ENCODE results near the gene NT5C.

- TF ChIP-seq CTCF (IDR thresholded peaks at IDR 0.05) (no peak), POLR2A (IDR thresholded peaks at IDR 0.05) (no peak)
These were observed 3.9 kb upstream of the NT5C start for GRCh38 chr17:75135452-75135851.

Data from right lobe of liver (tissue), 4 donors.